Lower leg skin (tissue), 3 donors: Measurements from ENCODE around the gene GLDN.

Experiments
- CTCF ChIP-seq, 3 donors: fragments of 450-650 bp; IDR thresholded peaks; one replicate each; pipeline ENCODE4 v1.5.1; 2016; ENCODE audit warnings: antibody characterized with exemption in 3 of 3, mild to moderate bottlenecking in 3 of 3, moderate library complexity in 2 of 3
- POLR2A ChIP-seq, 2 donors: fragments of 450-650 bp; IDR thresholded peaks; one replicate each; pipeline ENCODE4 v1.6.1; 2016 to 2017; ENCODE audit warnings: antibody characterized with exemption in 2 of 2, mild to moderate bottlenecking in 1 of 2, moderate library complexity in 1 of 2

- no peak for TF ChIP-seq CTCF (IDR thresholded peaks at IDR 0.05)
- TF ChIP-seq POLR2A (IDR thresholded peaks at IDR 0.05) = no peak
These were observed 24.8 kb upstream of the GLDN start for GRCh38 chr15:51316636-51317035.
